GM12878 (cell line): Measurements from ENCODE around the gene CNNM3. TPM values are rescaled to one million over a fixed set of nuclear protein-coding genes. Genes with fewer than 3 reads are reported as not detected.

Experiments
- ATAC-seq: fragments of 200-7000 bp; cut with Tn5 transposase; 3 replicates; pipeline ENCODE4 v1.9.1; 2020; ENCODE audit warnings: mild to moderate bottlenecking, moderate library complexity
- BruUV-seq: library from RNA; stranded (reverse); fragments of 400-500 nt; replicated peaks from 2 replicates; lab custom pipeline; 2021; lab: Mats Ljungman, UMichigan
- CTCF ChIA-PET: fragments of 300-600 bp; sonication (Branson Sonifier 250); formaldehyde crosslinking; extraction: SDS; loops from one replicate; lab custom pipeline; 2021; ENCODE audit warnings: inconsistent platforms; lab: Yijun Ruan, JAX
- POLR2A ChIA-PET: fragments of 350-600 bp; formaldehyde crosslinking; extraction: SDS; loops from one replicate; lab custom pipeline; 2021; ENCODE audit warnings: inconsistent platforms; lab: Charles Lee
- RAD21 ChIA-PET: fragments of 300-600 bp; sonication (Branson Sonifier 250); formaldehyde crosslinking; loops from one replicate; lab custom pipeline; 2023; ENCODE audit warnings: antibody characterized with exemption; ENCODE audit not compliant: unreplicated experiment; lab: Charles Lee
- SMC1A ChIA-PET: fragments of 300-600 bp; sonication (Branson Sonifier 250); formaldehyde crosslinking; loops from one replicate; lab custom pipeline; 2023; ENCODE audit not compliant: unreplicated experiment, uncharacterized antibody; lab: Charles Lee
- DNase-seq: peaks from one replicate; pipeline ENCODE4 v3.0.0-alpha.2; 2011; ENCODE audit warnings: low read depth, low spot score
- FAIRE-seq: peaks from 3 replicates; lab custom pipeline; 2011; peaks lifted over from hg19 to GRCh38; lab: Jason Lieb, UNC
- H2AFZ ChIP-seq: 2 replicates; pipeline ENCODE4 v1.6.0; 2011; ENCODE audit warnings: low read depth, low read length, control low read depth; ENCODE audit not compliant: control insufficient read depth
- H3K27ac ChIP-seq: 2 replicates; pipeline ENCODE4 v1.5.1; 2011; ENCODE audit warnings: control low read depth; ENCODE audit not compliant: control insufficient read depth, insufficient read depth
- H3K27me3 ChIP-seq, 2 experiments: replicated peaks in 1 of 2; 2 replicates each; pipeline versions ENCODE4 v1.6.0 to v1.6.1; 2011; ENCODE audit warnings: low read length in 1 of 2; ENCODE audit not compliant: control insufficient read depth in 2 of 2, insufficient read depth in 2 of 2
- H3K36me3 ChIP-seq, 2 experiments: 2 replicates each; pipeline ENCODE4 v1.5.1; 2011; ENCODE audit warnings: low read length in 1 of 2; ENCODE audit not compliant: control insufficient read depth in 2 of 2, insufficient read depth in 2 of 2
- H3K4me1 ChIP-seq: 2 replicates; pipeline ENCODE4 v1.6.1; 2011; ENCODE audit warnings: mild to moderate bottlenecking, low read length, moderate library complexity, mixed read lengths; ENCODE audit not compliant: control insufficient read depth, insufficient read depth
- H3K4me2 ChIP-seq: 2 replicates; pipeline ENCODE4 v1.6.0; 2011; ENCODE audit warnings: control low read depth; ENCODE audit not compliant: control insufficient read depth, insufficient read depth
- H3K4me3 ChIP-seq: fragments of 200-600 bp; sonication (generic); 2 replicates; pipeline ENCODE4 v1.5.1; 2016
- H3K79me2 ChIP-seq: 2 replicates; pipeline ENCODE4 v1.6.0; 2011; ENCODE audit warnings: low read length; ENCODE audit not compliant: control insufficient read depth, insufficient read depth
- H3K9ac ChIP-seq: 2 replicates; pipeline ENCODE4 v1.8.0; 2011; ENCODE audit warnings: low read length, control low read depth, mixed read lengths; ENCODE audit not compliant: control insufficient read depth, insufficient read depth
- H3K9me3 ChIP-seq: replicated peaks from 3 replicates; pipeline ENCODE4 v1.5.1; 2011; ENCODE audit warnings: mild to moderate bottlenecking, low read length; ENCODE audit not compliant: control insufficient read depth, insufficient read depth
- H4K20me1 ChIP-seq: 2 replicates; pipeline ENCODE4 v1.6.0; 2011; ENCODE audit not compliant: control insufficient read depth, insufficient read depth
- CBX3 ChIP-seq: fragments of 200-600 bp; sonication (generic); IDR thresholded peaks from 2 replicates; pipeline ENCODE4 v1.6.1; 2016; ENCODE audit warnings: low read depth, borderline replicate concordance
- ESRRA ChIP-seq: IDR thresholded peaks from 2 replicates; pipeline ENCODE4 v1.6.1; 2012; ENCODE audit warnings: mild to moderate bottlenecking, low read length, improper control_type of control experiment
- MEF2A ChIP-seq: IDR thresholded peaks from 2 replicates; pipeline ENCODE4 v1.6.1; 2011; ENCODE audit warnings: low read depth, mild to moderate bottlenecking, low read length, moderate library complexity; ENCODE audit not compliant: insufficient read depth
- NBN ChIP-seq: fragments of 450-650 bp; IDR thresholded peaks from 2 replicates; pipeline ENCODE4 v1.6.1; 2016
- NKRF ChIP-seq: fragments of 450-650 bp; conservative IDR thresholded peaks from 2 replicates; pipeline ENCODE4 v1.6.1; 2017; ENCODE audit warnings: mild to moderate bottlenecking, moderate library complexity
- NR2C2 ChIP-seq: IDR thresholded peaks from 2 replicates; pipeline ENCODE4 v1.6.1; 2011; ENCODE audit warnings: borderline replicate concordance, low read depth; ENCODE audit not compliant: control insufficient read depth, insufficient read length
- NR2F1 ChIP-seq: fragments of 450-650 bp; conservative IDR thresholded peaks from 2 replicates; pipeline ENCODE4 v1.6.1; 2017; ENCODE audit warnings: mild to moderate bottlenecking
- POU2F2 ChIP-seq: IDR thresholded peaks from 3 replicates; pipeline ENCODE4 v1.6.1; 2011; ENCODE audit warnings: low read depth, mild to moderate bottlenecking, low read length, borderline replicate concordance
- SP1 ChIP-seq: IDR thresholded peaks from one replicate; pipeline ENCODE4 v1.6.1; 2011; ENCODE audit warnings: low read depth, low read length
- TCF7 ChIP-seq: IDR thresholded peaks from 2 replicates; pipeline ENCODE4 v1.6.1; 2014; ENCODE audit warnings: antibody characterized with exemption, borderline replicate concordance
- WGBS: methylation state at CpG from one replicate; pipeline ENCODE4 v1.1.6; 2016; ENCODE audit warnings: low lambda C conversion rate; ENCODE audit not compliant: insufficient replicate concordance, insufficient coverage; ENCODE audit errors: missing lambda C conversion rate; 5-methylcytosine and 5-hydroxymethylcytosine counted together
- in situ Hi-C: fragments of 300-500 bp; cut with MboI; formaldehyde crosslinking; loops from 9 replicates; pipeline ENCODE4 v1.14.3; 2018; ENCODE audit warnings: mixed read lengths
- intact Hi-C: fragments of 100-400 bp; cut with micrococcal nuclease; formaldehyde crosslinking; loops from one replicate; pipeline ENCODE4 v1.14.2; 2022; ENCODE audit not compliant: unreplicated experiment
- polyA plus RNA-seq, 11 experiments: library from polyadenylated mRNA; depleted of rRNA in 4 of 11; unstranded in 6 of 11; stranded (reverse) in 5 of 11; fragments of >200 nt; fragmentation: Nextera tagmentation in 4 of 11; fragmentation: Illumina TruSeq in 1 of 11; extraction: Ambion mirVana in 4 of 11; extraction: Trizol in 1 of 11; gene quantifications; 1 replicate in 1 of 11; 2 replicates in 10 of 11; pipeline versions ENCODE4 v1.2.1 to v1.2.3, GENCODE V29; 2011 to 2016; ENCODE audit warnings: inconsistent platforms in 2 of 11, missing spikeins in 2 of 11, low read depth in 1 of 11
- total RNA-seq, 4 experiments: library from RNA; depleted of rRNA in 3 of 4; stranded (reverse); fragments of >200 nt in 3 of 4; fragmentation: Illumina TruSeq in 1 of 4; extraction: Trizol in 1 of 4; gene quantifications; 2 replicates each; pipeline versions ENCODE4 v1.2.1 to v1.2.3, GENCODE V29; 2013 to 2021

The CNNM3 gene
- total and polyA plus RNA-seq, 10 of the 15 experiments (the other 5 are each of a cell fraction or from before 2014, with no cell fraction given), result 0.72 to 14.3 (median 4.0) TPM

- in situ Hi-C loops, result no loop called here
- Histone ChIP-seq H4K20me1 (no peaks in the 10 kb centered on the region), H3K27ac (no peak overlapping the region), H3K36me3 (no peaks in the 10 kb centered on the region; a peak in 1 of 4 replicates), H2AFZ (no peak overlapping the region), H3K4me3 (no peak overlapping the region), H3K9ac (no peak overlapping the region), H3K27me3 (no peaks in the 10 kb centered on the region), H3K4me1 (peaks cover 9% of the 10 kb centered on the region)
- SMC1A ChIA-PET, result interaction anchor here (0.7 to 1.3 kb wide), 2 partner anchors 22 to 51 kb away, joined by 3 to 5 read pairs; no protein-coding TSS in a partner anchor
- WGBS, result 84% methylated on average over 14 of the region's 16 CpGs
- no peak for FAIRE-seq
- no peak for ATAC-seq
- TF ChIP-seq NBN (no peak), POU2F2 (no peak), NR2F1 (no peak), CBX3 (no peak), ESRRA (no peak), SP1 (no peak), NR2C2 (no peak), TCF7 (no peak), NKRF (no peak), MEF2A (no peak)
- TF ChIP-seq, all 136 proteins: peak for 0
- Histone ChIP-seq H3K4me2 (no peak overlapping the region), H3K79me2 (no peaks in the 10 kb centered on the region), H3K9me3 (no peaks in the 10 kb centered on the region)
- DNase-seq, result no peak
- ChIA-PET CTCF (interaction anchor here (1.4 kb wide), 1 partner anchor 16 kb away, joined by 3 read pairs; the partner anchor contains the start of gene ANKRD39), POLR2A (interaction anchor here (1.1 to 1.3 kb wide), 2 partner anchors 8 to 13 kb away, joined by 3 to 4 read pairs; no protein-coding TSS in a partner anchor), RAD21 (no interaction called here)
- no TSS peak for BruUV-seq
- intact Hi-C loops, result no loop called here
Measured at GRCh38 chr2:96841701-96842495, 25.8 kb downstream of the CNNM3 start.
